ENCODE data around the gene SYNE1. TPM values are rescaled to one million over a fixed set of nuclear protein-coding genes. Genes with fewer than 3 reads are reported as not detected.
A peak's percentile ranks its signal among the peaks of the same experiment; 100 is the strongest.
"Not testable (repeated sequence)": the region's sequence is repeated elsewhere in the genome, so short reads cannot be mapped to it uniquely, and the experiment has no call there.

The SYNE1 gene
- total RNA-seq, 2 donors from 2014 or later, result 26.0 to 46.7 TPM

- H3K4me1 Mint-ChIP-seq, result peaks cover 29% of the 10 kb centered on the region
- H3K4me3 Mint-ChIP-seq, result no peak overlapping the region
- no peaks in the 10 kb centered on the region for H3K9me3 Mint-ChIP-seq
- no peaks in the 10 kb centered on the region for H3K27me3 Mint-ChIP-seq
- ATAC-seq (replicated peaks), result no peak
- no peak overlapping the region for H3K27ac Mint-ChIP-seq
- peaks cover 61% of the 10 kb centered on the region for H3K36me3 Mint-ChIP-seq (ENCODE audit: low read depth)
Measured at GRCh38 chr6:152166897-152167296, 470.3 kb downstream of the SYNE1 start.

- Mint-ChIP-seq H3K4me3 (no peak overlapping the region), H3K27ac (no peak overlapping the region), H3K36me3 (ENCODE audit: low read depth) (peaks cover 64% of the 10 kb centered on the region), H3K4me1 (peaks cover 29% of the 10 kb centered on the region), H3K27me3 (no peaks in the 10 kb centered on the region), H3K9me3 (no peaks in the 10 kb centered on the region)
- no peak for ATAC-seq (replicated peaks)
Measured at GRCh38 chr6:152166497-152166896, 470.7 kb downstream of the SYNE1 start.

GRCh38 chr6:152164957-152165356, 472.2 kb downstream of the SYNE1 start:
- Mint-ChIP-seq H3K27ac (no peak overlapping the region), H3K4me1 (peaks cover 24% of the 10 kb centered on the region), H3K27me3 (no peaks in the 10 kb centered on the region), H3K4me3 (no peak overlapping the region), H3K36me3 (ENCODE audit: low read depth) (peaks cover 62% of the 10 kb centered on the region), H3K9me3 (no peaks in the 10 kb centered on the region)
- ATAC-seq (replicated peaks), result no peak

- H3K4me3 Mint-ChIP-seq, result peak overlapping the region; percentile 67
- H3K27me3 Mint-ChIP-seq, result no peaks in the 10 kb centered on the region
- peak; percentile 80 for ATAC-seq (replicated peaks)
- peaks cover 24% of the 10 kb centered on the region for H3K4me1 Mint-ChIP-seq
- peak overlapping the region; percentile 90 for H3K27ac Mint-ChIP-seq
- H3K9me3 Mint-ChIP-seq, result no peaks in the 10 kb centered on the region
- peaks cover 69% of the 10 kb centered on the region for H3K36me3 Mint-ChIP-seq (ENCODE audit: low read depth)
Measured at GRCh38 chr6:152161501-152161900, 475.7 kb downstream of the SYNE1 start.

- peak; percentile 96 for ATAC-seq (replicated peaks)
- Mint-ChIP-seq H3K27me3 (no peaks in the 10 kb centered on the region), H3K36me3 (ENCODE audit: low read depth) (peaks cover 72% of the 10 kb centered on the region), H3K4me3 (peak overlapping the region; percentile 4), H3K4me1 (peaks cover 24% of the 10 kb centered on the region), H3K9me3 (no peaks in the 10 kb centered on the region), H3K27ac (peak overlapping the region; percentile 78)
Measured at GRCh38 chr6:152160346-152160745, 476.8 kb downstream of the SYNE1 start.

- Mint-ChIP-seq H3K27ac (no peak overlapping the region), H3K4me3 (no peak overlapping the region), H3K36me3 (ENCODE audit: low read depth) (peaks cover 85% of the 10 kb centered on the region), H3K4me1 (peaks cover 5% of the 10 kb centered on the region), H3K27me3 (no peaks in the 10 kb centered on the region), H3K9me3 (no peaks in the 10 kb centered on the region)
- ATAC-seq (replicated peaks), result no peak
Measured at GRCh38 chr6:152155792-152156191, 481.4 kb downstream of the SYNE1 start.

- no peaks in the 10 kb centered on the region for H3K4me1 Mint-ChIP-seq
- H3K4me3 Mint-ChIP-seq, result no peak overlapping the region
- no peaks in the 10 kb centered on the region for H3K27me3 Mint-ChIP-seq
- no peaks in the 10 kb centered on the region for H3K9me3 Mint-ChIP-seq
- H3K27ac Mint-ChIP-seq, result no peak overlapping the region
- peaks cover 89% of the 10 kb centered on the region for H3K36me3 Mint-ChIP-seq (ENCODE audit: low read depth)
- no peak for ATAC-seq (replicated peaks)
Measured at GRCh38 chr6:152154559-152155356, 482.4 kb downstream of the SYNE1 start.

- H3K27ac Mint-ChIP-seq, result no peak overlapping the region
- ATAC-seq (replicated peaks), result no peak
- no peaks in the 10 kb centered on the region for H3K4me1 Mint-ChIP-seq
- peaks cover 97% of the 10 kb centered on the region for H3K36me3 Mint-ChIP-seq (ENCODE audit: low read depth)
- no peaks in the 10 kb centered on the region for H3K9me3 Mint-ChIP-seq
- H3K27me3 Mint-ChIP-seq, result no peaks in the 10 kb centered on the region
- H3K4me3 Mint-ChIP-seq, result no peak overlapping the region
Measured at GRCh38 chr6:152151920-152152319, 485.2 kb downstream of the SYNE1 start.

- no peak overlapping the region for H3K27ac Mint-ChIP-seq
Measured at GRCh38 chr6:152150196-152150595, 487.0 kb downstream of the SYNE1 start.

GRCh38 chr6:152148412-152148811, 488.8 kb downstream of the SYNE1 start:
- H3K36me3 Mint-ChIP-seq (ENCODE audit: low read depth), result peaks cover 91% of the 10 kb centered on the region

More at GRCh38 chr6:152150196-152150595, 487.0 kb downstream of the SYNE1 start:
- no peak overlapping the region for H3K4me3 Mint-ChIP-seq
- H3K9me3 Mint-ChIP-seq, result no peaks in the 10 kb centered on the region
- H3K27me3 Mint-ChIP-seq, result no peaks in the 10 kb centered on the region
- peaks cover under 1% of the 10 kb centered on the region for H3K4me1 Mint-ChIP-seq
- ATAC-seq (replicated peaks), result no peak
- H3K36me3 Mint-ChIP-seq (ENCODE audit: low read depth), result peaks cover 91% of the 10 kb centered on the region

GRCh38 chr6:152147269-152147668, 489.9 kb downstream of the SYNE1 start:
- Mint-ChIP-seq H3K4me1 (peaks cover 3% of the 10 kb centered on the region), H3K4me3 (no peak overlapping the region), H3K9me3 (no peaks in the 10 kb centered on the region), H3K27me3 (no peaks in the 10 kb centered on the region), H3K27ac (peak overlapping the region; percentile 39), H3K36me3 (ENCODE audit: low read depth) (peaks cover 93% of the 10 kb centered on the region)
- no peak for ATAC-seq (replicated peaks)

More at GRCh38 chr6:152148412-152148811, 488.8 kb downstream of the SYNE1 start:
- H3K27ac Mint-ChIP-seq, result no peak overlapping the region
- H3K4me1 Mint-ChIP-seq, result peaks cover 3% of the 10 kb centered on the region
- no peak overlapping the region for H3K4me3 Mint-ChIP-seq
- no peaks in the 10 kb centered on the region for H3K9me3 Mint-ChIP-seq
- no peak for ATAC-seq (replicated peaks)
- H3K27me3 Mint-ChIP-seq, result no peaks in the 10 kb centered on the region

GRCh38 chr6:152146385-152146784, 490.8 kb downstream of the SYNE1 start:
- Mint-ChIP-seq H3K27ac (no peak overlapping the region), H3K9me3 (no peaks in the 10 kb centered on the region), H3K36me3 (ENCODE audit: low read depth) (peaks cover 88% of the 10 kb centered on the region), H3K27me3 (no peaks in the 10 kb centered on the region), H3K4me3 (no peak overlapping the region), H3K4me1 (peaks cover 3% of the 10 kb centered on the region)
- ATAC-seq (replicated peaks), result no peak

- H3K4me3 Mint-ChIP-seq, result no peak overlapping the region
- H3K27me3 Mint-ChIP-seq, result no peaks in the 10 kb centered on the region
- H3K4me1 Mint-ChIP-seq, result peaks cover 3% of the 10 kb centered on the region
- H3K36me3 Mint-ChIP-seq (ENCODE audit: low read depth), result peaks cover 88% of the 10 kb centered on the region
- H3K27ac Mint-ChIP-seq, result no peak overlapping the region
- no peaks in the 10 kb centered on the region for H3K9me3 Mint-ChIP-seq
- no peak for ATAC-seq (replicated peaks)
Measured at GRCh38 chr6:152143359-152143758, 493.8 kb downstream of the SYNE1 start.

- H3K4me1 Mint-ChIP-seq, result peaks cover 3% of the 10 kb centered on the region
- no peaks in the 10 kb centered on the region for H3K9me3 Mint-ChIP-seq
- peaks cover 88% of the 10 kb centered on the region for H3K36me3 Mint-ChIP-seq (ENCODE audit: low read depth)
- H3K4me3 Mint-ChIP-seq, result no peak overlapping the region
- no peak for ATAC-seq (replicated peaks)
- no peak overlapping the region for H3K27ac Mint-ChIP-seq
- H3K27me3 Mint-ChIP-seq, result no peaks in the 10 kb centered on the region
Measured at GRCh38 chr6:152142105-152142504, 495.1 kb downstream of the SYNE1 start.

GRCh38 chr6:152138344-152138743, 498.8 kb downstream of the SYNE1 start:
- H3K27me3 Mint-ChIP-seq, H3K4me3 Mint-ChIP-seq, H3K27ac Mint-ChIP-seq: not testable (repeated sequence)

More at GRCh38 chr6:152138344-152138743, 498.8 kb downstream of the SYNE1 start:
- ATAC-seq (replicated peaks); H3K4me1 Mint-ChIP-seq; H3K9me3 Mint-ChIP-seq: not testable (repeated sequence)
- peaks cover 95% of the 10 kb centered on the region for H3K36me3 Mint-ChIP-seq (ENCODE audit: low read depth)

Data from activated T-helper 17 cell treated with anti-CD3 and anti-CD28 coated beads, Interleukin-2, amount 50 U/mL, for 72 hours (primary cell).